H9 (cell line): ENCODE measurements around the gene MORF4L1. TPM values are rescaled to one million over a fixed set of nuclear protein-coding genes. Genes with fewer than 3 reads are reported as not detected.

ENCODE experiments used
- DNase-seq: peaks from one replicate; pipeline ENCODE4 v3.0.0-alpha.2; 2017
- H2AFZ ChIP-seq: one replicate; pipeline ENCODE4 v1.6.1; 2013; ENCODE audit warnings: mild to moderate bottlenecking, low read length, control low read depth, moderate library complexity
- H2AK5ac ChIP-seq: 2 replicates; pipeline ENCODE4 v1.6.1; 2013; ENCODE audit warnings: low read length, control low read depth, mixed read lengths; ENCODE audit not compliant: insufficient read length
- H2BK120ac ChIP-seq: one replicate; pipeline ENCODE4 v1.6.1; 2013; ENCODE audit warnings: low read depth, mild to moderate bottlenecking, low read length, control low read depth, inconsistent platforms; ENCODE audit not compliant: poor library complexity, severe bottlenecking
- H2BK12ac ChIP-seq: 2 replicates; pipeline ENCODE4 v1.6.1; 2013; ENCODE audit warnings: low read length, control low read depth, mixed read lengths, low read depth; ENCODE audit not compliant: insufficient read length
- H2BK15ac ChIP-seq: 2 replicates; pipeline ENCODE4 v1.6.1; 2013; ENCODE audit warnings: low read depth, low read length, control low read depth
- H2BK20ac ChIP-seq: one replicate; pipeline ENCODE4 v1.6.1; 2013; ENCODE audit warnings: low read depth, mild to moderate bottlenecking, low read length, control low read depth, inconsistent platforms; ENCODE audit not compliant: poor library complexity, severe bottlenecking
- H2BK5ac ChIP-seq: 2 replicates; pipeline ENCODE4 v1.6.1; 2013; ENCODE audit warnings: low read length, control low read depth, mixed read lengths; ENCODE audit not compliant: insufficient read length
- H3K14ac ChIP-seq: 2 replicates; pipeline ENCODE4 v1.6.1; 2013; ENCODE audit warnings: low read length, control low read depth; ENCODE audit not compliant: insufficient read depth
- H3K18ac ChIP-seq: 2 replicates; pipeline ENCODE4 v1.6.1; 2013; ENCODE audit warnings: low read depth, mild to moderate bottlenecking, mixed read lengths, low read length, control low read depth; ENCODE audit not compliant: insufficient read length
- H3K23ac ChIP-seq: 2 replicates; pipeline ENCODE4 v1.6.1; 2013; ENCODE audit warnings: low read length, control low read depth, mixed read lengths, low read depth; ENCODE audit not compliant: insufficient read length
- H3K23me2 ChIP-seq: 2 replicates; pipeline ENCODE4 v1.6.1; 2013; ENCODE audit warnings: low read depth, mild to moderate bottlenecking, mixed read lengths, low read length, control low read depth; ENCODE audit not compliant: insufficient read length, poor library complexity, severe bottlenecking
- H3K27ac ChIP-seq: 2 replicates; pipeline ENCODE4 v1.5.1; 2013; ENCODE audit warnings: low read length, control low read depth, mixed read lengths, low read depth; ENCODE audit not compliant: insufficient read length
- H3K27me3 ChIP-seq: 2 replicates; pipeline ENCODE4 v1.6.1; 2013; ENCODE audit warnings: low read length, control low read depth, inconsistent platforms; ENCODE audit not compliant: insufficient read depth
- H3K4ac ChIP-seq: 2 replicates; pipeline ENCODE4 v1.6.1; 2013; ENCODE audit warnings: low read depth, mild to moderate bottlenecking, control low read depth, inconsistent platforms, low read length, moderate library complexity
- H3K4me1 ChIP-seq: 2 replicates; pipeline ENCODE4 v1.6.1; 2013; ENCODE audit warnings: low read length, control low read depth, inconsistent platforms; ENCODE audit not compliant: insufficient read depth
- H3K4me2 ChIP-seq: 2 replicates; pipeline ENCODE4 v1.6.1; 2013; ENCODE audit warnings: low read length, control low read depth, mixed read lengths; ENCODE audit not compliant: insufficient read length, insufficient read depth
- H3K56ac ChIP-seq: 2 replicates; pipeline ENCODE4 v1.6.1; 2013; ENCODE audit warnings: low read depth, mild to moderate bottlenecking, mixed read lengths, low read length, control low read depth; ENCODE audit not compliant: insufficient read length
- H3K79me1 ChIP-seq: 2 replicates; pipeline ENCODE4 v1.6.1; 2013; ENCODE audit warnings: low read depth, mild to moderate bottlenecking, moderate library complexity, low read length, control low read depth, inconsistent platforms; ENCODE audit not compliant: insufficient read depth, poor library complexity, severe bottlenecking
- H3K79me2 ChIP-seq: 2 replicates; pipeline ENCODE4 v1.6.1; 2013; ENCODE audit warnings: low read length, control low read depth, inconsistent platforms; ENCODE audit not compliant: insufficient read depth
- H3K9ac ChIP-seq: 2 replicates; pipeline ENCODE4 v1.6.1; 2013; ENCODE audit warnings: low read length, control low read depth, mixed read lengths; ENCODE audit not compliant: insufficient read length; ENCODE audit errors: extremely low read depth
- H3K9me3 ChIP-seq: one replicate; pipeline ENCODE4 v1.6.1; 2013; ENCODE audit warnings: low read depth, low read length, inconsistent platforms; ENCODE audit not compliant: control insufficient read depth
- H3T11ph ChIP-seq: one replicate; pipeline ENCODE4 v1.6.1; 2013; ENCODE audit warnings: mild to moderate bottlenecking, low read length, control low read depth, inconsistent platforms
- H4K20me1 ChIP-seq: one replicate; pipeline ENCODE4 v1.6.1; 2013; ENCODE audit not compliant: control insufficient read depth, insufficient read length, insufficient read depth
- H4K5ac ChIP-seq: 2 replicates; pipeline ENCODE4 v1.6.1; 2013; ENCODE audit warnings: low read depth, mild to moderate bottlenecking, mixed read lengths, low read length, control low read depth; ENCODE audit not compliant: insufficient read length
- H4K8ac ChIP-seq: replicated peaks from 2 replicates; pipeline ENCODE4 v1.6.1; 2013; ENCODE audit warnings: low read length, control low read depth, mixed read lengths, low read depth; ENCODE audit not compliant: insufficient read length
- H4K91ac ChIP-seq: 2 replicates; pipeline ENCODE4 v1.6.1; 2013; ENCODE audit warnings: low read depth, mild to moderate bottlenecking, moderate library complexity, mixed read lengths, low read length, control low read depth; ENCODE audit not compliant: insufficient read length
- H3K27ac Mint-ChIP-seq, 3 experiments: 2 replicates in 2 of 3; 3 replicates in 1 of 3; pipeline ENCODE4 v1.8.0; 2020 to 2021; ENCODE audit warnings: mixed read lengths in 3 of 3, mild to moderate bottlenecking in 1 of 3, moderate library complexity in 1 of 3
- H3K27me3 Mint-ChIP-seq: 2 replicates; pipeline ENCODE4 v1.8.0; 2021; ENCODE audit warnings: low read depth, mild to moderate bottlenecking, moderate library complexity, mixed read lengths
- H3K36me3 Mint-ChIP-seq, 3 experiments: 2 replicates in 2 of 3; 3 replicates in 1 of 3; pipeline ENCODE4 v1.8.0; 2020 to 2021; ENCODE audit warnings: low read depth in 3 of 3, mixed read lengths in 3 of 3; ENCODE audit not compliant: insufficient read depth in 1 of 3
- H3K4me1 Mint-ChIP-seq, 2 experiments: 2 replicates each; pipeline ENCODE4 v1.8.0; 2020; ENCODE audit warnings: mixed read lengths in 2 of 2
- H3K4me3 Mint-ChIP-seq, 2 experiments: 2 replicates in 1 of 2; 3 replicates in 1 of 2; pipeline ENCODE4 v1.8.0; 2020 to 2021; ENCODE audit warnings: mild to moderate bottlenecking in 2 of 2, mixed read lengths in 2 of 2, moderate library complexity in 1 of 2
- H3K9me3 Mint-ChIP-seq, 2 experiments: 2 replicates in 1 of 2; 3 replicates in 1 of 2; pipeline ENCODE4 v1.8.0; 2020; ENCODE audit warnings: mild to moderate bottlenecking in 2 of 2, mixed read lengths in 2 of 2, moderate library complexity in 1 of 2
- CTCF ChIP-seq: fragments of 200-600 bp; sonication (generic); conservative IDR thresholded peaks from 3 replicates; pipeline ENCODE4 v1.8.0; 2021; ENCODE audit warnings: antibody characterized with exemption, mild to moderate bottlenecking
- WGBS: extraction: QIAGEN DNeasy Blood & Tissue Kit; methylation state at CpG from one replicate; pipeline ENCODE4 v1.1.7; 2013; ENCODE audit warnings: missing lambda C conversion rate, low lambda C conversion rate, mixed read lengths; ENCODE audit not compliant: insufficient read length; ENCODE audit errors: extremely low coverage; 5-methylcytosine and 5-hydroxymethylcytosine counted together
- total RNA-seq: library from RNA; stranded (reverse); gene quantifications from 2 replicates; pipeline ENCODE4 v1.2.1, GENCODE V29; 2021

MORF4L1 gene
- total RNA-seq, 1 experiment from 2014 or later = 544 TPM

GRCh38 chr15:78853500-78853899, 19.2 kb upstream of the MORF4L1 start:
- Histone ChIP-seq H3K23ac (no peak overlapping the region), H3K56ac (no peak overlapping the region), H3K79me2 (no peaks in the 10 kb centered on the region), H3K4me1 (peaks cover 2% of the 10 kb centered on the region; the same call in 1 of the 2 replicates), H3K14ac (no peak overlapping the region), H2BK15ac (no peak overlapping the region), H4K20me1 (no peaks in the 10 kb centered on the region), H3K4me2 (no peak overlapping the region), H2AK5ac (no peak overlapping the region), H3K27ac (no peak overlapping the region), H3K27me3 (no peaks in the 10 kb centered on the region), H3K79me1 (no peaks in the 10 kb centered on the region), H4K5ac (no peak overlapping the region), H2BK20ac (no peak overlapping the region), H3K4ac (no peak overlapping the region), H2BK12ac (no peak overlapping the region), H3K9ac (no peak overlapping the region), H3K18ac (no peak overlapping the region), H3T11ph (no peak overlapping the region), H4K8ac (no peak overlapping the region), H4K91ac (no peak overlapping the region), H2BK120ac (no peak overlapping the region), H2AFZ (no peak overlapping the region), H2BK5ac (no peak overlapping the region), H3K23me2 (peaks cover 5% of the 10 kb centered on the region), H3K9me3 (no peaks in the 10 kb centered on the region)
- Mint-ChIP-seq H3K9me3 (no peaks in the 10 kb centered on the region; a peak in 2 of 5 replicates), H3K4me3 (no peak overlapping the region), H3K27me3 (no peaks in the 10 kb centered on the region), H3K4me1 (peaks cover 12 to 20% of the 10 kb centered on the region in 2 experiments), H3K27ac (peak overlapping the region in 1 of 3 experiments; percentile 46; a peak in 1 of 7 replicates), H3K36me3 (no peaks in the 10 kb centered on the region)
- WGBS = no CpG with 5 or more reads among the region's 6 CpGs
- DNase-seq = no peak
- TF ChIP-seq CTCF = no peak
